Measurements from ENCODE around the gene PYHIN1. TPM values are rescaled to one million over a fixed set of nuclear protein-coding genes. Genes with fewer than 3 reads are reported as not detected.

PYHIN1 gene
- total RNA-seq, 1 experiment from 2014 or later = not detected

GRCh38 chr1:159014003-159014571 lies 82.7 kb downstream of the PYHIN1 start:
- Histone ChIP-seq H3K27me3 (ENCODE audit: insufficient read depth, low read length) (peaks cover 9% of the 10 kb centered on the region), H2AFZ (ENCODE audit: low read depth, low read length, poor library complexity, severe bottlenecking) (no peak overlapping the region), H3K27ac (ENCODE audit: low read depth, low read length) (no peak overlapping the region), H3K4me3 (replicated peaks in 1 of 2; ENCODE audit: low read depth in 1 of 2, low read length in 2 of 2) (no peak overlapping the region), H4K20me1 (ENCODE audit: insufficient read depth) (no peaks in the 10 kb centered on the region), H3K9ac (ENCODE audit: low read length) (no peak overlapping the region), H3K4me1 (ENCODE audit: control insufficient read depth in 1 of 2, insufficient read depth in 2 of 2, low read length in 2 of 2) (no peaks in the 10 kb centered on the region), H3K79me2 (ENCODE audit: insufficient read depth, low read length) (no peaks in the 10 kb centered on the region), H3K9me3 (ENCODE audit: control insufficient read depth in 1 of 2, insufficient read depth in 1 of 2, low read depth in 1 of 2, low read length in 2 of 2) (no peaks in the 10 kb centered on the region), H3K36me3 (ENCODE audit: control insufficient read depth in 1 of 2, insufficient read depth in 2 of 2, low read length in 2 of 2) (no peaks in the 10 kb centered on the region), H3K4me2 (ENCODE audit: low read length) (no peak overlapping the region), H3K9me2 (ENCODE audit: insufficient read depth) (no peaks in the 10 kb centered on the region)
- BruUV-seq (replicated peaks) = no TSS peak
- POLR2A ChIA-PET = interaction anchor here (0.5 kb wide), 1 partner anchor 527 kb away, joined by 3 read pairs; no protein-coding TSS in a partner anchor
- CTCF ChIA-PET = no interaction called here
- intact Hi-C loops (cut with micrococcal nuclease) = no loop called here
- ATAC-seq (no peak), DNase-seq (ENCODE audit: low read depth, low spot score) (no peak)
- TF ChIP-seq RAD21 (IDR thresholded peaks at IDR 0.05; ENCODE audit: low read depth) (no peak), CBX3 (IDR thresholded peaks at IDR 0.05; ENCODE audit: low read depth) (no peak), ZBTB33 (IDR thresholded peaks at IDR 0.05; ENCODE audit: extremely low read depth, insufficient replicate concordance, low read length) (no peak), POLR2A (IDR thresholded peaks at IDR 0.05; ENCODE audit: borderline replicate concordance, extremely low read depth, insufficient read depth, insufficient read length) (no peak), CTCF (IDR thresholded peaks at IDR 0.05 in 2 of 3, conservative IDR thresholded peaks at IDR 0.05 in 1 of 3; ENCODE audit: borderline replicate concordance in 1 of 3, insufficient read depth in 1 of 3, low read depth in 2 of 3, low read length in 2 of 3) (no peak), SRF (IDR thresholded peaks at IDR 0.05; ENCODE audit: low read depth) (no peak), JUND (IDR thresholded peaks at IDR 0.05) (no peak), ZFX (IDR thresholded peaks at IDR 0.05) (no peak), YY1 (IDR thresholded peaks at IDR 0.05; ENCODE audit: extremely low read depth, insufficient replicate concordance, low read depth, low read length) (no peak), EZH2phosphoT487 (IDR thresholded peaks at IDR 0.05; ENCODE audit: borderline replicate concordance) (no peak), FOSL1 (IDR thresholded peaks at IDR 0.05; ENCODE audit: low read depth) (no peak), EZH2 (IDR thresholded peaks at IDR 0.05) (no peak), TCF7L2 (IDR thresholded peaks at IDR 0.05; ENCODE audit: borderline replicate concordance, extremely low read depth, insufficient read depth, insufficient read length) (no peak), SP1 (IDR thresholded peaks at IDR 0.05; ENCODE audit: low read depth) (no peak), POLR2AphosphoS5 (IDR thresholded peaks at IDR 0.05; ENCODE audit: low read depth, low read length) (no peak)
- TF ChIP-seq, protein P1, sequence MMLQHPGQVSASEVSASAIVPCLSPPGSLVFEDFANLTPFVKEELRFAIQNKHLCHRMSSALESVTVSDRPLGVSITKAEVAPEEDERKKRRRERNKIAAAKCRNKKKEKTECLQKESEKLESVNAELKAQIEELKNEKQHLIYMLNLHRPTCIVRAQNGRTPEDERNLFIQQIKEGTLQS (IDR thresholded peaks at IDR 0.05) = no peak
- RAD21 ChIA-PET (ENCODE audit: low non-redundant PET in 1 of 2, low total read pairs in 2 of 2, uncharacterized antibody in 2 of 2, unreplicated experiment in 2 of 2) = no interaction called here
